HG03066 (cell line): ENCODE results near the gene TNS4.

Experiments
- ATAC-seq: cut with Tn5 transposase; IDR thresholded peaks from one replicate; pipeline ENCODE4 v1.9.1; 2021; ENCODE audit warnings: low read depth; ENCODE audit not compliant: unreplicated experiment

TNS4 gene

DNA sequence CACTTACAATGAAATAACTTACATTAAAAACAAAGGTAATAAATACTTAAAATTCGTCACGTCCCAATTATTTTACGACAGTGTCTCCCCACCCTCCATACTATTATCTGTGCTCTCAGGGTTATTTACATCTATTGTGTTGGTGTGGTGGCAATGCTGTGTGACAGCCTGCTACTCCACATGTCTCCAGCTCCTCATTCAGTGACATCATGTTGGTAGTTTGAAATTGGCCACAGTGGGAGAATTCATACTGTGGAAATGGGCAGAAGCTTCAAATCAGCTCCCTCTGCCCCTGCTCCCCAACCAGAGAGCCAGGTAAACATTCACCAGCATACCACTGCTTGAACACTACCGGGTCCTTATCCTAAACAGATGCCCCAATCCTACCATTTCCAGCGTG is 6.3 kb downstream of the TNS4 start:
- ATAC-seq, result no peak

DNA sequence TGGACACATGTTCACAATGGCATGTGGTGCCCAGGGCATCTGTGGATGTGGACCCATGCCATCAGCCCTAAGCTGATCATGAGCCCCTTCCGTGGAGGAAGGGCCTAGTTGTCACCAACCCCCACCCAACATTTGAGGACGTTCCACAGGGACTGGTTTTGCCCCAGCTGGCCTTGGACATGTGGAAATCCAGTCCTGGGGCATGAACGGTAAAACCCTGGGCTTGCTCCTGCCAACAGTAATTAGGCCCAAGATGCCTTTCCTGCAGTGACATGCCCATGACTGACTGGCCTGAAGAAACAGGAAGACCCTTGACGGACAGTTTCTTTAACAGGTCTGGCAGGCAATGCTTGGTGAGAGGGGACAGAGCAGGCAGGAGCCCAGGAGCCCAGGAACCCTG is 7.7 kb downstream of the TNS4 start:
- no peak for ATAC-seq

DNA sequence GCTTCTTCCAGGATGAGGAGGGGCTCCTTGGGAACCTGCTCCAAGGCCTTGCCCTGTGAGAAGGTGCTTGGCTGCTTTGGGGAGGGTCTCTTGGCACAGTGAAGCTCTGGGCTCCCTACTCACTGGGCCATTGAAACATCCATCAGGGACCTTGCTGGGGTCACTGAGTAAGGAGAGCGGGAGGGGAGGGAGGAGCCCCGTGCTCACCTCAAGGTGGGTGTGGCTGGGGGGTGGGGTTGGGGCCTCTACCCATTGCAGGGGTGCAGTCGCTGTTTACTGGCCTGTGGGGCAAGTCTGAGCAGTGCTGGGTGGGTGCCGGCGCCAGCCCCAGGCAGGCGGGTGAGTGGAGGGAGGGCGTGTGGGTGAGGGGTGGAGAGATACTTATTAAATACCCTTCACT is 9.9 kb downstream of the TNS4 start:
- no peak for ATAC-seq

DNA sequence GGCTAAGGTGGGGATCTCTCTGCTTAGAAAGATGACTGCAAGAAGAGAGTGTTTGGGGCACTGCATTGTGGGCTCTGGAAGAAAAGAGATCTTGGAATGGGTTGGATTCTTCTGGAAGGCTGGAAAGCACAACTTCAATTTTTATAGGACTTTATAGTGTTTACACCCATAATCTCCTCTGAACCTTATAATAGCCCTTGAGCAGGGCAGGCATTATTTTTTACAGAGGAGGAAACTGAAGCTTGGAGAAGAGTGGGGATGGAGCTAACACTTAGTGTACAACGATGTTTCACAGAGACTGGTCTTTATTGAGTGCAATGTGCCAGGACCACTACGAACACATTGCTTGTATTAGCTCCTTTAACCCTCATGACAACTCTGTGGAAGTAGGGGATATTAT is 10.4 kb downstream of the TNS4 start:
- no peak for ATAC-seq

DNA sequence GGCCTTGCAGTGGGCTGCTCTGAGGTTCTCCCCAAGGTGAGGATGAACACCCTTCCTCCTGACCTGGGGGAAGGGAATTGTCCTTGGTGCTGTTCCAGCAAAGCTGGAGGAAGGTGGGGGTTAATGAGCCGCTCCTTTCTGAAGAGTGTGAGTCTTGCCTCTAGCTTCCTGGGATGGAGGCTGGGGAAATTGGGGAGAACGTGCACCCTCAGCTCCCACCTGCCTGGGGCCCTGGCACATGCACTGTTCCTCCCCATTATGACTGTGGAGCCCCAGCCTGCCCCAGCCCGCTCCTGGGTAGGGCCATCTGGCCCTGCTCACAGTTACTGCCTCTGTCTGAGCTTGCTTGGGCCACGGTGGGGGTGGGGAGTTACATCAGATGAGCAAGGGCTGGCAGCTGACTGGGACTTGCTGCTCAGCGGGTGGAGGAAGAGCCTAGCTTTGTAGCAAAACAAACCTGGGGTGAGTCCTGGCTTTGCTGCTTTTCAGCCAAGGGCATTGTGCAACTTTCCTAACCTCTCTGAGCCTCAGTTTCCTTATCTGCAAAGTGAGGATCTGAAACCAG is 11.1 kb downstream of the TNS4 start:
- ATAC-seq, result no peak

DNA sequence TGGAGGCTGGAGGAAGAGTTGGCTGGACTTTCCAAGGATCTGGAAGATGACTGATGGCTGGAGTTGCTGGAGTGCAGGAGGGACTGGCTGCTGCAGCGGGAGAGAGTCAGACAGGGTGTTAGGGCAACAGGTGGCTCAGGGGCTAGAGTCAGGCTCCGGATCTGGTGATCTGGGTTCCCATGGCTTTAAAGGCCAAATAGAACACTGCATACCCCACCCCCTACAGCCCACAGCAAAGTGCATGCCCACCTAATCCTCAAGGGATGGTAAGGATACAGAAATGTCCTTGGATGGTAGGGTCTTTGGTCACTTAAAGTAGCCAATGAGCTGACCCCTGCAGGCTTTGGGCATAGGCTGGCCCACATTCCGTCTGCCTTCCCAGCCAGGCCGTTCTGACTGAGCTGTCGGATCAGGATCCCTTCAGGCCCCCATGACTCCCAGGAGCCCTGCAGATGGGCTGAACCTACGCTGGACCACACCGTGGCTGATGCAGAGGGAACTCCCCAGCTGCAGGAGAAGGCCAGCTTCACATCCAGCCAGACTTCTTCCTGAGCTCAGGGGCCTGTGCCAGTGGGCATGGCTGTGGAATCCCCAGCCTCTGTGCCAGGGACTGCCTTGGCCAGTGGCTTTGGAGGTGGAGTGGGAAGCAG is 13.9 kb downstream of the TNS4 start:
- no peak for ATAC-seq

DNA sequence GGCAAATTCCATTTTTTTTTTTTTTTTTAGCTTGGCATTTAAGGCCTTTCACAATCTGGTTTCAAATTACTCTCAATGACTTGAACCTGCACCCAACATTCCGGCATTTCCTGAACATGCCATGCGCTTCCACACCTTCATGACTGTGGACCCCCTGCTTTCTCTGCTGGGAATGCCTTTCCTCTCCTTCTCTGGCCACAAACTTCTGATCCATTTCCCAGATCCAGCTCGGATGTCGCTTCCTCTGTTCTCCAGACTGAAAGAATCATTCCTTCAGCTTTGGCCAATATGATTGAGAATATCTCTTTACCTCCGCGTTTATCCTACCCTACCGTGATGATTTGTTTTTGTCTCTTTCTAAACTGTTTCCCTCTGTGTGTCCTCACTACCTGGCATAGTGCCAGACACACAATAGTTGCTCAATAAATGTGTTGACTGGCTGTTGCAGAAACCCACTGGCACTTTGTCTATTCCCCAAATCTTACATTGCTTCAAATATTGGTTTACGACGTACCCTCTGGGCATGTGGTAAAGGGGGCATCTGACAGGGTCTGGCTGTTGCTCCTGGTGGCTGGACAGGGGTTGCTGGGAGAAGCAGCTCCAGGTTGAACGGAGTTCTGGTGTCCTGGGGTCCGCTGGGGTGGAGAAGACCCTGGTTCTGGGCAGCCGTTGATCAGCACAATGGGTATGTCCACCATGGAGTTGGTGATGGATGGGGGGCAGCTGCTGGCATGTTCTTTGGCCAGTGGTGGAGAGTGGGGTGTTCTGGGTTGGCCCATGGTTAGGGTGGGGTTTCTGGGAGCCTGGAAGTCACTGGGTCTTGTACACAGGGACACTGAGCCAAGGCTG is 14.7 kb downstream of the TNS4 start:
- ATAC-seq, result no peak

DNA sequence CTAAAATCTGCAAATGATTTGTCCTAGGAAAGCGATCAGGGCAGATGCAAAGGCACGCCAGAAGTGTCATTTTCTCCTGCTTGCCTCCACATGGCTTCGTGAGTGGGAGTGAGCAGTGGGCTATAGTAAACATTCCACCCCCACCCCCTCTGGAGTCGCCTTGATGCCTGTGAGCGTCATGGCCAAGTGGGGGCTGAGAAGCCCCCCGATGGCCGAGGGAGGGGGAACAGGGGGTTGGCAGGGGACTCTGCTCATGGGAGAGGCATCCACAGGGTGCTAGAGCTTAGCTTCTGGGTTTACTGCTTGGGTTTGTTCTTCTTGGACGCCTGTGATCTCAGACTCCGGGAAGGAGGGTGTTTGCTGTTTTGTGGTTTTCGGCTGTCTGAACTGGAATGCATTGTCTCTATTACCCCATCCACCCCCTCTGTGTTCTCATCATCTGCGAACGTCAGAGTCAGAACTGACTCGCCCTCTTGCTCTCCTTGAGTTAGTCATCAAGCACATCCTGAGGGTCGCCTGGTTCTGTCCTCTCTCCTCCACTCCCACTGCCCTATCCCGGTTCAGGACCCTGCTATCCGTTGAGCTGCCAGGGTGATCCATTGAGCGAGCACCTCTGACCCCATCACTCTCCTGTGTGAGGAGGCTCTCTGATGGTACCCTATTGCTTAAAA is 15.4 kb downstream of the TNS4 start:
- no peak for ATAC-seq

DNA sequence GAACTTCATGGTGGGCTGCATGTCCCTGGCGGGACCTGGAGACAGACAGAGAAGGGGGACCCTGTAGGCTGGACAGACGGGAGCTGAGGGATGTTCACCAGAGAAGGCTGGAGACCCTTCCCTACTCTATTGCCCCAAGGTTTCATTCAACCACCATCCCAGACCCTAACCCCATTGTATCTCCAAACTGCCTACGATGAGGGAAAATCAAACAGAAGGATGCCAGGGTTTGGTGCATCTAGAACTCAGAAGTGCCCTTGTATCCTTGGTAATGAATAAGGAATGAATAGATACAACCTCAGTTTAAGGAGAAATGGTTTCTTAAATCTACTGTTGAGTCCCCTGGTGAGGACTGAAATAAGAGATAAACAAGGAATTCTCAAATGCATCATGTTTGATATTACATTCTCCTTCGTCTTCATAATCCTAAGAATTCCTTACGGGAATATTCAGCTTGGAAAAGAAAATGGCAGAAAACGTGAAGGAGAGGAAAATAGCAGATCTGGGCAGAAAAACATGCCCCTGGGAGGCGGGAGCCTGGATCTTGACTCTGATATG is 16.4 kb downstream of the TNS4 start:
- ATAC-seq, result no peak

DNA sequence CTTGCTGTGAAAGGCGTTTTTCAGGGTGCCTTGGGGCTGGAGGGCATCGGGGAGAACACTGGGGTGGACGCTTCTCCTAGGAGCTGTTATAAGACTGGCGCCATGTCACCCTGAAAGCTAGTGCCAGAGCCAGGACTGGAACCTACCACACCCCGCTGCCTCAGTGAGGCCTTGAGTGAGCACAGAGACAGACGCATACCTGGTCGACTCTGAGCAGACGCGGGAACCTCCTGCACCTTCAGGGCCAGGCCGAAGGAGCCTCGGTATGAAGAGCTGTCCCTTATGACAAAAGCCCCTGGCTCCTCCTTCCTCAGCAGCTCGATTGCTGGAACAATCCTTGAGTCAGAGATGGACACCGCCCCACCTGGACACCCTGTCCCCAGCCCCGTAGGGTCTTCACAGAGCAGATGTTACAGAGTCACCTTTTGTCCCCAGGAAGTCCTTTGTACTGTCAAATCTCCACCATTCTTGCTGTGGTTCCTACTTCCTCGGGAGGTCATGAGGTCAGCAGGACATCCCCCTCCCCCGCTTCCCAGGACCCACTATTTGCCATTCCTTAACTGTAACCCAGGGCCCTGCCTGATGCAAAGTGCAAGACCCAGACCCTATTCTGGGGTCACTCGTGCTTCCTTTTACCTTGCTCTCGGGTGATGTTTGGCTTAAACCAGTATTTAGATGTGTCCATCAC is 17.0 kb downstream of the TNS4 start:
- no peak for ATAC-seq

DNA sequence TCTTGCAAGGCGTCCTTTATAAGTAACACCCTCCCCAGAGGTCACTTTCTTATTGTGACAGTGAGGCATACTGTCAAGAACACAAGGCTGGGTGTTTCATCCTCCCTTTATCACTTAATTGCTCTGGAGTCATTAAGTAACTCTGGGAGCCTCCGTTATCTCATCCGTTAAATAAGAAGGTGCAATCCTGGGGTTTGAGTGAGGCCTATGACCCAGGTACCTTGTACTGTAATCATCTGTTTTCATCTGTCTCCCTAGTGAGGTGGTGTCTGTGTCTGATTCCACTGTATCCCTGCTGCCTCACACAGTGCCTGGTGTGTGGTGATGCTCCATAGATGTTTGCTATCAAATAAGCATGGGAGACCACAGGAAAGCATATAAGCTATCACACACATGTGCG is 17.7 kb downstream of the TNS4 start:
- ATAC-seq, result no peak

DNA sequence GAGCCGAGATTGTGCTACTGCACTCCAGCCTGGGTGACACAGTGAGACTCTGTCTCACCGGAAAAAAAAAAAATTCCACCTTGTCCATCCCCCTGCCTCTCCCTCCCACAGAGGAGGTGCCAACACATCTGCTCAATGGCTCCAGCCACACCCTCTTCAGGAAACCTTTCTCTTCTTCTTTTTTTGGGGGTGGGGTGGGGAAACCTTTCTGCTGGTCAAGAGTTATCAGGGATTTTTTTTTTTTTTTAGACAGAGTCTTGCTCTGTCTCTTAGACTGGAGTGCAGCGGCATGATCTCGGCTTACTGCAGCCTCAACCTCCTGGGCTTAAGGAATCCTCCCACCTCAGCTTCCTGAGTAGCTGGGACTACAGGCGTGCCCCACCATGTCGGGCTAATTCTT is 18.7 kb downstream of the TNS4 start:
- ATAC-seq, result no peak

DNA sequence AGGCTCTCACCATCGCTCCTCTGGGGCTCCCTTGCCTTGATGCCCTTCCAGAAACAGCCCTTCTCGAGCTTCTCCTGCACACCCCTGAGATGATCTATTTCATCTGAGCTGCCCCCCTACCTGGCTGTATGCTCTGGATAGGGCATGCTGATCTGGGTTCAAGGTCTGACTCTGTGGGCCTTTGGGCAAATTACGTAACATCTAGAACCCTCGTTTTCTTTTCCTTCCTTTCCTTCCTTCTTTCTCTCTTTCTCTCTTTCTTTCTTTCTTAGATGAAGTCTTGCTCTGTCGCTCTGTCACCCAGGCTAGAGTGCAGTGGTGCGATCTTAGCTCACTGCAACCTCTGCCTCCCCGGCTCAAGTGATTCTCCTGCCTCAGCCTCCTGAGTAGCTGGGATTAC is 20.3 kb downstream of the TNS4 start:
- no peak for ATAC-seq

DNA sequence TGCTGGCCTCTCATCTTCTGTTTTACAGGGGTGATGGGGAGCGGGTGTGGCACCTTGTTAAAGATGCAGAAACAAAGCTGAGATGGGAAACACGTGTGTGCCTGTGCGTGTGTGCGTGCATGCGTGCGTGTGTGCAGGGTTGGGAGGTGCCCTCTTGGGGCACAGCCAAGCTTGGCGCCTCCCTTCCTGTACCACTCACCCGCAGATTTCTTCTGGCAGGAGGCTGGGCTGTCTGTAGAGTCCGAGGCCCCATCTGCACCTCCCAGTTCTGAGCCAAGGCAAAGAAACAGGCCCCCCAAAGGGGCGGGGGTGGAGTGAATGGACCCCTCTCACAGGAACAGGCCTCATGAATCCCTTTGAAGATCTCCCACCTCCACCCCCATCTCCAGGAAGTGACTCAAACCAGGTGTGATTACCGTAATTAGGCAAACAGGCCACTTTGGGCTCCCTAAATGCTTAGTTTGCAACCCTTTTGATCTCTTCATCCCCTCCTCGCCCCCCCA is 20.9 kb downstream of the TNS4 start:
- no peak for ATAC-seq

DNA sequence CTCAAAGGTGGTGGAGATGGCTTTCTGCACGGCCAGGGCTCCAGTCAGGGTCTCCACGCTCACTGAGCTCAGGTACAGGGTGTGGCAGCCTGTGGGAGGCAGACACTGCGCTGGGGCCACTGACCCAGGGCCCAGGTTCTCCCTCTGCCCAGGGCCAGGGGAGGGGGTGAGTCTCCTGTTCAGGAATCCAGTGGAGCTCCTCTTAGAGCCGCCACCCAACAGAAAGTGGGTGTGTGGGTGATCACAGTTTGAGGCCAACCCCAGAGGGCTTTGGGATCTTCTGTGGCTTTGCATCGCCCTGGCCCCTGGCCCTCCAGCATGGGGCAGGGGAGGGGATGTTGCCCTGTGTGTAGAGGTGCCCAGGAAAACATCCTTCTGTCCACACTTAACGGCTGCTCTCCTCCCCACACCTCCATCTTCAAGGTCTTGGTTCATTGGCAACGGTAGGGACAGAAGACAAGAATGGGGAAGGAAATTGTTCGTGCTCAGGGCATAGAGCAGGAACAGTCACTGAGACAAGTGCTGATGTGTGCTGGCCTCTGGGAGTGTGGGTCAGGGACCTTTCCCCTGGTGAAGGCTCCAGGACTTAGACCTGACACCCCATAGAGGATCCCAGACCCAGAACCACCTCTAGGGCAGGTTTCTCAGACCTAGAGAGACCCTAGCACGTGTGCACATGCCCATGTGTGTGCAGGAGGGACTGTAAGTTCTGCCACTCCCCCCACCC is 21.5 kb downstream of the TNS4 start:
- no peak for ATAC-seq

DNA sequence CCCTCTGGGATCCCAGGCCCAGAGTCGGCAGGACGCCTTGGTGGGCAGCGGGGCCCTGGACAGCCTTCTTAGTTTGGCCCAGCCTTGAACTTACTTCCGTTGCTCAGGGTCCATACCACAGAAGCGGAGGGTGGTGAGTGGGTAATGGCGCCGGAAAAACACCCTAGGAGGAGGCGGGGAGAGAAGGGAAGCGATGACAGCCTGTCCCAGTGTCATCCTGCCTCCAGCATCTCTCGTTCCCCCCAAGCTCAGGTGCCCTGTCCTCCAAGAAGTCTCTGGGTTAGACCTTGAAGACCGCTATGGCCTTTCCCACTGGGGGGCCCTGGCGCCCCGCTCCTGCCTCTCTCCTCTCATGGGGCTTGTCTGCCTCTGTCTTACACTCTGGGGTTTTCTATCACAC is 22.9 kb downstream of the TNS4 start:
- no peak for ATAC-seq

DNA sequence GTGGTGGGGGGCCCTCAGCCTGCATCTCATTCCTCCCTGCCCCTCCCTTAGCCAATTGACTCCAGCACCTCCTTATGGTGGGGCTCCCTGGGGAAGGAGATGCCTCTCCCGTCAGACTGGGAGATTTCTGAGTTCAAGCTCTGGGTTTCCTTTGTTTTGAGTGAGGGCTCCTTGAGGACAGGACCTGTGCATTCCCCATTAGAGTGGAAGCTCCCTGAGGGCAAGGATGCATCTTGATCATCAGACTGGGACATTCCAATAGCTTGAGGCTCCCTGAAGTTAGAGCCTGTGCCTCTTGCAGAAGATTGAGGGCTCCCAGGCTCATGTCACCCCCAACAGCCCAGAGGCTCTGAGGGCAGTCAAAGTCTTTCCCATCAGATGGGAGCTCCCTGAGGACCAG is 23.6 kb downstream of the TNS4 start:
- ATAC-seq, result no peak

DNA sequence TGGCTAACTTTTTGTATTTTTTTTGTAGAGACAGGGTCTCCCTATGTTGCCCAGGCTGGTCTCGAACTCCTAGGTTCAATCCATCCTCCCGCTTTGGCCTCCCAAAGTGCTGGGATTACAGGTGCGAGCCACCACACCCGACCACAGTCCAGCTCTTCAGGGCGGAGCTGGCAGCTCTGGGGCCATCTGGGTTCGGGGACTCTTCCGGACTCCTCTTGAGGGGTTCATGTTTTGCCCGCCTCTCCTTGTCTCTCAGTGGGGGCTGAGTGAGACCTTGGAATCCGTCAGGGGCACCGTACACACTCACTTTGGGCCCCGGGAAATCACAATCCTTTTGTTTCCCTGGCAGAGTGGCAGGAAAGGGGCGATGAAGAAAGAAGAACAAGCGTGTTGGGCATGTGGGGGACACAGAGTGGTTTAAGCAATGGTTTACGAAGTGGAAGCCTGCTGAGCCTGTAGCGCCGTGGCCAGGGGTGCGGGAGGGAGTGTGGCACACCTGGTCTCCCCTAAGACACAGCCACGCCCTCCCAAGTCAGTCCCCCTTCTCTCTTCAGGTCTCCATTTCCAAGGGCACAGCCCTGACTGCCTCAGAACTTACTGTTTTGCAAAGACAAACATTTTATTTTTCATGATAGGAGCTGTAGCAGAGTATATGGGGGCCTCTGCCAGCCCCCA is 26.1 kb downstream of the TNS4 start:
- ATAC-seq, result no peak

DNA sequence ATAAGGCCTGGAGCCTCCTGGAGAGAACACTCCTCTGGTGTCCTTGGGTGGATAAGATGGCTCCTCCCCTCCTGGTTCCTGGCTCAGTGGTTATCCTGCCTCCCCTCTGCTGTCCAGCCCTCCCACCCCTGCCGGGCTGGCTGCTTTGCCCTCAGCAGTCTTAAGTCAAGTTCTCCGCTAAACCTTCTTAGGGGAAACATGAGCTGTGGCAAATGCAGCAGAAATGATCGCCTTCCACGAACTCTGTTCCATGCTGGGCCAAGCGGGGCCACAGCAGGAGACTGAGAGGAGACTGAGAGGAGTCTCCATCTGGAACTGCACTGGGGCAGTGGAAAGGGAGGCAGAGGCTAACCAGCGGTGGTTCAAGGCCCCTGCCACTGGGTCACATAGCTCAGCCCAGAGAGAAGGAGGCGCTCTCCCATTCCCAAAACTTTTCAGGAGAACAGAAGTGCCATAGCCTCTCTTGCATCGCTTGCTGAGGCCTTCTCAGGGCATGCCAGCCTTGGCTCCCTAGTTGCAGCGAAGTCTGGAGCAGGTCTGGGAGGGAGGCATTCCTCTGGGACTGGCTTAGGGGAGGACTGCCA is 26.9 kb downstream of the TNS4 start:
- ATAC-seq, result no peak
